Activated T-cell treated with anti-CD3 and anti-CD28 coated beads, Interleukin-2, amount 50 U/mL, for 24 hours (primary cell): Measurements from ENCODE around the gene PMS2.
A peak's percentile ranks its signal among the peaks of the same experiment; 100 is the strongest.
"Not testable (repeated sequence)": the region's sequence is repeated elsewhere in the genome, so short reads cannot be mapped to it uniquely, and the experiment has no call there.

Experiments used
- DNase-seq: peaks from one replicate; pipeline ENCODE4 v3.0.0-alpha.2; 2020
- H3K27ac Mint-ChIP-seq: 2 replicates; pipeline ENCODE4 v1.8.0; 2020; ENCODE audit warnings: mild to moderate bottlenecking, mixed read lengths
- H3K27me3 Mint-ChIP-seq: 2 replicates; pipeline ENCODE4 v1.8.0; 2020; ENCODE audit warnings: mixed read lengths
- H3K36me3 Mint-ChIP-seq: 2 replicates; pipeline ENCODE4 v1.8.0; 2020; ENCODE audit warnings: low read depth, mixed read lengths
- H3K4me1 Mint-ChIP-seq: 2 replicates; pipeline ENCODE4 v1.8.0; 2020; ENCODE audit warnings: low read depth, mixed read lengths
- H3K4me3 Mint-ChIP-seq: 2 replicates; pipeline ENCODE4 v1.8.0; 2020; ENCODE audit warnings: mild to moderate bottlenecking, moderate library complexity, mixed read lengths
- H3K9me3 Mint-ChIP-seq: 2 replicates; pipeline ENCODE4 v1.8.0; 2020; ENCODE audit warnings: mixed read lengths

PMS2 gene

GRCh38 chr7:6026011-6026819, 17.4 kb upstream of the PMS2 start:
- DNase-seq: peak; percentile 67
- H3K27ac Mint-ChIP-seq: peak overlapping the region; percentile 93
- no peaks in the 10 kb centered on the region for H3K9me3 Mint-ChIP-seq
- peaks cover 19% of the 10 kb centered on the region for H3K4me1 Mint-ChIP-seq
- peaks cover 99% of the 10 kb centered on the region for H3K36me3 Mint-ChIP-seq
- H3K4me3 Mint-ChIP-seq: peak overlapping the region; percentile 58
- no peaks in the 10 kb centered on the region for H3K27me3 Mint-ChIP-seq

DNA sequence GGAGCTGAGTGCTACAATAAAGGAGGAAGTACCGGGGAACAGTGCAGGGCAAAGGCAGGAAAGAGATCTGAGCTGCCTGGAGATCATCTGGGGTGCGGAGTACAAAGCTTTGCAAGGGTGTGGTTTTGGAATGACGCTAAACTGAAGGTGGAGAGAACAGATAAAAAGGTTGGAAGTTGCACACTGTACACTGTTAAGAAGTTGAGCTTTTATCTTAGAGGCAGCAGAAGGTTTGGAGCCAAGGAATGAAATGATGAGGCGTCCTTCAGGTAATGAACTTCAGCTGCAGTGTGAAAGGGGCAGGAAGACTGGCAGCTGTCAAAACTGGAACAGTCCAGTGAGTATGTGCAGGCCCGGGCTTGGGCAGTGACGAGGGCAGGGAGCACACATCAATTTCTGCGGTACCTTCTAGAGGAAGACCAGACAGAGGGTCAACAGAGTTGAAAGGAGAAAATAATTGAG, 15.2 kb upstream of the PMS2 start:
- Mint-ChIP-seq H3K4me1 (peaks cover 19% of the 10 kb centered on the region), H3K27ac (peak overlapping the region; percentile 50), H3K36me3 (peaks cover 100% of the 10 kb centered on the region), H3K27me3 (no peaks in the 10 kb centered on the region), H3K9me3 (no peaks in the 10 kb centered on the region), H3K4me3 (no peak overlapping the region)
- DNase-seq: no peak

DNA sequence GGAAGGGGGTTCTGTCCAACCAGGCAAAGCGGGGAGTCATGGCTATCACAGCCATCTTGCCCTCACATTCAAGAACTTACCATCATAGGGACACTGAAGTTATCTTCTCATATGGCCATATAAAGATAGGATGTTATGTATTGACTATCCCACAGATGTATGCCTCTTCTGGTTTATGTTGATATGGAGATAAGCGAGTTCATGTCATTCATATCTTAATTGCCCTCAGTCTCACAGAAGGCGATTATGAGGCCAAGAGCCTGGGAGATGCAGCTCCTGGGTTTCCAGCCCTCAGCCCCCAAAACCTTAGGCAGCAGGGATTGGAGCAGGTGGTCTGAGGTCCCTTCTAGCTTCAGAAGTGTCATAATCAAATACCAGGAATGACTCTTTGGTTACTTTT, 13.9 kb upstream of the PMS2 start:
- Mint-ChIP-seq H3K27me3 (no peaks in the 10 kb centered on the region), H3K9me3 (no peaks in the 10 kb centered on the region), H3K27ac (peak overlapping the region; percentile 56), H3K36me3 (peaks cover 99% of the 10 kb centered on the region), H3K4me3 (no peak overlapping the region), H3K4me1 (peaks cover 19% of the 10 kb centered on the region)
- DNase-seq: no peak

- Mint-ChIP-seq H3K27me3 (no peaks in the 10 kb centered on the region), H3K27ac (peak overlapping the region; percentile 35)
These were observed 11.8 kb upstream of the PMS2 start for GRCh38 chr7:6020371-6021286.

DNA sequence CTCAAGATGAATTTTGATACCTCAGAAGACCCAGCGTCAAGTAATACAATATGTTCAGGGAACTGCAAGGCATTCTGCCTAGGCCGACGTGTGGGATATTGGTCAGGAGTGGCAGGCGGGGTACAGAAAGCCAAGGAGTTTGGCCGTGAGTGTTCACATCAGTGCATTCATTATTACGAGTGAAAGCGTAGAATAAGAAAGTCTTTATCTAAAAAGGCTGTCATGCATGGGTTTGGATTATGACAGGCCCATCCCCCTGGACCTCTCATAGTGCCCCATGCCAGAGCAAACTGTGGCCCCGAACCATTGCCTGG, 7.8 kb upstream of the PMS2 start:
- Mint-ChIP-seq H3K27me3 (no peaks in the 10 kb centered on the region), H3K36me3 (peaks cover 98% of the 10 kb centered on the region), H3K27ac (peak overlapping the region; percentile 83), H3K4me3 (no peak overlapping the region), H3K9me3 (no peaks in the 10 kb centered on the region), H3K4me1 (peaks cover 32% of the 10 kb centered on the region)
- no peak for DNase-seq

More at GRCh38 chr7:6020371-6021286, 11.8 kb upstream of the PMS2 start:
- Mint-ChIP-seq H3K4me1 (peaks cover 9% of the 10 kb centered on the region), H3K36me3 (peaks cover 99% of the 10 kb centered on the region), H3K9me3 (no peaks in the 10 kb centered on the region), H3K4me3 (no peak overlapping the region)
- no peak for DNase-seq

DNA sequence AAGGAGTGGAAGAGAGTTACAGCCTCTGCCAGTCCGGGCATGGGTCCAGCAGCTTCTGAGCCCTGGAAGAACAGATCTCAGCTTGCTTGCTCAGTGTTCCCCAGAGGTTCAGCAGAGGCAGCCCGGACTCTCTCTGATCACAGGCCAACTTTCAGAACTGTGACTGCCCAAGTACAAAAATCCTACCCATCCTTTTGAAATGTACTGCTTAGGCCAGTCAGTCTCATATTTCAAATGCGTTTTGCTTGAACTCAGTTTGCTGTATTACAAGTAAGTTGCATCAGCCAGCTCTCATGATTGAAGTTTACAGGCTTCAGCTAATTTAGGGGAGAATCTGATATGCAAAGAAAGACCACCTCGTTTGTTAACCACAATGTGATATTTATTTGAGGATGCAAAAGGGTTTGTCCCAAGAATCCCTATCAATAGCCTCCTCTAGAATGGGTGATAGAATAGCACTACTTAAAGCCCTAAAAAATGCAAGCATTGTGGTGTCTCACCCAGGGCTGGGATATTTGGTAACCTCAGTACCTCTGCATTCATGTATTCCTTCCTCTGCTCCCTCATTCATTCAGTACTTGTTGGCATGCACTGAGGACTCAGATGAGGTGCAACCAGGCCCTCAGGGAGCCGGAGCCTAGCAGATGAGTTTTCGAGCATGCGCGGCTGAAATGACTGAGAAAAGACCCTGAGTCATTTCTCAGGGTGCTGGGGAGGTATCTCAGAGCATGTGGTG, 7.2 kb upstream of the PMS2 start:
- H3K27me3 Mint-ChIP-seq: no peaks in the 10 kb centered on the region
- H3K9me3 Mint-ChIP-seq: no peaks in the 10 kb centered on the region
- peaks cover 37% of the 10 kb centered on the region for H3K4me1 Mint-ChIP-seq
- no peak for DNase-seq
- peaks cover 98% of the 10 kb centered on the region for H3K36me3 Mint-ChIP-seq
- H3K27ac Mint-ChIP-seq: peak overlapping the region; percentile 83
- no peak overlapping the region for H3K4me3 Mint-ChIP-seq

DNA sequence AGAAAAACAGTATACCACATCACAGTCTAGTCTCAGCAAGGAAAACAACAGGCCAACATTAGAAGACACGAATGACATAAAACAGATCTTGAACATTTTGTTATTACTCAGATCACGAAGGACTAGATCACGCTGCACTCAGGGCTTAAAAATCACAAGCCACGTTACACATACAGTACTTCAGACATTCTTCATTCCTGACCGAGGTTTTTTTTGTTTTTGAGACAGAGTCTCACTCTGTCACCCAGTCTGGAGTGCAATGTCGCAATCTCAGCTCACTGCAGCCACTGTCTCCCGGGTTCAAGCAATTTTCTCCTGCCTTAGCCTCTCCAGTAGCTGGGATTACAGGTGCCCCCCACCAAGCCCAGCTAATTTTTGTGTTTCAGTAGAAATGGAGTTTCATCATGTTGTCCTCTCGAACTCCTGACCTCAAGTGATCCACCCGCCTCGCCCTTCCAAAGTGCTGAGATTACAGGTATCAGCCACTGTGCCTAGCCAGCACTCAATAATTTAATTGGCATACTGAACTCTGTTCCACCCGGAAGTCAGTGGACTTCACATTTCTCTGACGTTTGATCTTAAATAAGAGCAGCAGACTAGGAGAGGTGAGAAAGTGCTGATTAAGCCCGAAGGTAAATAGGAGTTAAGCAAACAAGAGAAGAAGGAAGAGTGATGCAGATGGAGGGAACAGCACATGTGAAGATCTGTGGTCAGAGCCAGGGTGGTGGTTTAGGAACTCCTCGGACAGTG, 3.7 kb upstream of the PMS2 start:
- H3K4me1 Mint-ChIP-seq: peaks cover 51% of the 10 kb centered on the region
- H3K9me3 Mint-ChIP-seq: no peaks in the 10 kb centered on the region
- H3K27ac Mint-ChIP-seq: peak overlapping the region; percentile 92
- DNase-seq: no peak
- no peak overlapping the region for H3K4me3 Mint-ChIP-seq
- H3K36me3 Mint-ChIP-seq: peaks cover 83% of the 10 kb centered on the region
- no peaks in the 10 kb centered on the region for H3K27me3 Mint-ChIP-seq

DNA sequence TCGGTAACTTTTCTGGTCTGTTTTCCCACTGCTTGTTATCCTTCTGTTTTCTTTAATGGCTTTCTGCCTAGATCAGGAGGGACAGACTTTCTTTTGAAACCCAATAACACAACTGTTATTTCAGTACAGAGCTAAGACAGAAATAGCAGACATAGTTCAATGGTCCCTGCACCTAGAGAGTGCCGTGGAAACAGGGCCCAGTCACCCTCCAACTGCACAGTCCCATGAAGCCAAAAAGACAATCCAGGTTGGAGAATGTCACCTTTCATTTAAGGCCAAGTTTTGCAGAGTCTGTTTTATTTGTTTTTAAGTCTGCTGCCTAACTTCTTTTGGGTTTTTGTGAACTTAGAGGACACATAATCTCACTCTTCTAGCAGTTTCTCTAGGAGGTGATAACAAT, 2.7 kb upstream of the PMS2 start:
- peak overlapping the region; percentile 90 for H3K4me3 Mint-ChIP-seq

DNA sequence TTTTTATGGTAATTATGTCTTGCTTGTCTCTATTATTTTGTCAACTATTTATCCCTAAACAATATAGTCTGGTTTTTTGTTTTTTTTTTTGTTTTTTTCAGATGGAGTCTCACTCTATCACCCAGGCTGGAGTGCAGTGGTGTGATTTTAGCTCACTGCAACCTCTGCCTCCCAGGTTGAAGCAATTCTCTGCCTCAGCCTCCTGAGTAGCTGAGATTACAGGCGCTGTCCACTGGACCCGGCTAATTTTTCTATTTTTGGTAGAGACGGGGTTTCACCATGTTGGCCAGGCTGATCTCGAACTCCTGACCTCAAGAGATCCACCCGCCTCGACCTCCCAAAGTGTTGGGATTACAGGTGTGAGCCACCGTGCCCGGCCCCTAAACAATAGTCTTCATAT, 1.5 kb upstream of the PMS2 start:
- H3K36me3 Mint-ChIP-seq: peaks cover 67% of the 10 kb centered on the region
- H3K27ac Mint-ChIP-seq: peak overlapping the region; percentile 92
- peak overlapping the region; percentile 90 for H3K4me3 Mint-ChIP-seq

More for the DNA sequence above, 2.7 kb upstream of the PMS2 start:
- no peak for DNase-seq
- H3K4me1 Mint-ChIP-seq: peaks cover 57% of the 10 kb centered on the region
- peak overlapping the region; percentile 92 for H3K27ac Mint-ChIP-seq
- H3K9me3 Mint-ChIP-seq: no peaks in the 10 kb centered on the region
- H3K36me3 Mint-ChIP-seq: peaks cover 73% of the 10 kb centered on the region
- no peaks in the 10 kb centered on the region for H3K27me3 Mint-ChIP-seq

GRCh38 chr7:6007835-6008590, 836 bp downstream of the PMS2 start:
- DNase-seq, H3K9me3 Mint-ChIP-seq, H3K27me3 Mint-ChIP-seq: not testable (repeated sequence)
- H3K36me3 Mint-ChIP-seq: peaks cover 61% of the 10 kb centered on the region
- H3K4me1 Mint-ChIP-seq: peaks cover 45% of the 10 kb centered on the region
- H3K4me3 Mint-ChIP-seq: peak overlapping the region; percentile 90
- H3K27ac Mint-ChIP-seq: peak overlapping the region; percentile 50

More for the DNA sequence above, 1.5 kb upstream of the PMS2 start:
- H3K4me1 Mint-ChIP-seq: peaks cover 51% of the 10 kb centered on the region
- DNase-seq, H3K9me3 Mint-ChIP-seq, H3K27me3 Mint-ChIP-seq: not testable (repeated sequence)

GRCh38 chr7:6007386-6007785, 1.5 kb downstream of the PMS2 start:
- DNase-seq: no peak
- Mint-ChIP-seq H3K36me3 (peaks cover 58% of the 10 kb centered on the region), H3K4me3 (peak overlapping the region; percentile 90), H3K27ac (peak overlapping the region; percentile 1), H3K27me3 (no peaks in the 10 kb centered on the region), H3K9me3 (no peaks in the 10 kb centered on the region), H3K4me1 (peaks cover 38% of the 10 kb centered on the region)

GRCh38 chr7:5997210-5997808, 11.5 kb downstream of the PMS2 start:
- no peaks in the 10 kb centered on the region for H3K4me1 Mint-ChIP-seq
- no peaks in the 10 kb centered on the region for H3K9me3 Mint-ChIP-seq
- no peak overlapping the region for H3K4me3 Mint-ChIP-seq
- DNase-seq: no peak
- peaks cover 82% of the 10 kb centered on the region for H3K36me3 Mint-ChIP-seq
- peak overlapping the region; percentile 29 for H3K27ac Mint-ChIP-seq
- no peaks in the 10 kb centered on the region for H3K27me3 Mint-ChIP-seq

DNA sequence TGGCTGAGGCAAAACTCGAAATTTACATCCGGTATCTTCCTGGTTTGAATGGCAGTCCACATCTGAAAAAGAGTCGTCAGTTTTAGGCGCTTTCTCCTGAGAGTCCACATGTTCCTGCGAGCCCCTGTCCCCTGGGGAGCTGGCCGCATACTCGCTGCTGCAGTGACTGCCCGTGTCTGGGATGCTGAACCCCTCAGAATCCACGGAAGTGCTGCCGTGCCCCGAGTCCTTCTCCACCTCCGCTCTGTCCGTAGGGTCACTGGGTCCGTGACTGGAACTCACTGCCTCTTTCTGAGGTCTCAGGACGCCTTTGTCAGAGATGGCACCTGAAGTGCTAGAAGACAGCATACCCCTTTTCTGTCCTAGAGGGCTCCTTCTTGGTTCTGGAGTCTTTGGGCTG, 21.8 kb downstream of the PMS2 start:
- not testable (repeated sequence) for H3K9me3 Mint-ChIP-seq, H3K4me1 Mint-ChIP-seq, H3K27ac Mint-ChIP-seq, DNase-seq, H3K27me3 Mint-ChIP-seq, H3K4me3 Mint-ChIP-seq
- peaks cover 64% of the 10 kb centered on the region for H3K36me3 Mint-ChIP-seq
